ENCODE data around the gene RUNX3.

The RUNX3 gene

DNA sequence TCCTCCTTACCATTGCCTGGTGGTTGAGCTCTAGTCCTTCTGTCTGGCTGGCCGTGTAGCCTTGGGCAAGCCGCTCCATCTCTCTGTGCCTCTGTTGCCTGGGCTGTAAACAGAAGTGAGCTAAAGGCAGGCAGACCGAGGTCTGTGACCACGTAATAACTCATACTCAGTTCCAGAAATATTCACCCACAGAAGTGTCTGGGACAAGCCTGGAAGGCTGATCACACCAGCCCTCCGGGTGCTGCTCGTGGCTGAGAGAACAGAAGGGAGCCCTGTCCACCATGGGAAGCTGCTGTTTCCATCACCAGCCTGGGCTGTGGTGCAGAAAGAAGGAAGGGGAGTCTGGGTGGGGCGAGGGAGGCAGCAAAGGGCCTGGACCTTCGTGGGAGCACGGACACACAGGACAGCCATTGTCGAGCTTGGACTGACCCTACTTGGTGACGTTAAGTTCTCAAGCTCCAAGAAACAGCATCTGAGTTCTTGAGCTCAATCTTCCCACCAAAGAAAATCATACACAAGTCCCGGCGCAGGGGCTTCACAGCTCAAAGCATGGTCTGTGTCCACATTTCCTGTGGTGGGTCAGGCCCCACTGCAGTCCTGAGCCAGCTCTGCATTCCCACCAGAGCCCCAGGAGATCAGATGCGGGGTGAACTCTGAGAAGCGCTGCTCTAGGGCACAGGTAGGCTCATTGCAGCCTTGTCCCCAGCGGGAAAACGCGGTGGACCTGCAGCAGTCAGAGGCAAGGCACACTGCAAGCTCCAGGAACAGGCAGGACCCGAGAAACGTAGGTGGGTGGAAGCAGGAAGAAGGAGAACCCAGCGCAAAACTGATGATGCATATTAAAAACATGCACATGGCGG, 61.8 kb downstream of the RUNX3 start:
- Mint-ChIP-seq H3K9me3 (no peaks in the 10 kb centered on the region), H3K27me3 (peaks cover 7% of the 10 kb centered on the region), H3K4me1 (peaks cover 20% of the 10 kb centered on the region), H3K27ac (no peak overlapping the region), H3K4me3 (no peak overlapping the region)
- no peak for DNase-seq
- no peak for ATAC-seq

DNA sequence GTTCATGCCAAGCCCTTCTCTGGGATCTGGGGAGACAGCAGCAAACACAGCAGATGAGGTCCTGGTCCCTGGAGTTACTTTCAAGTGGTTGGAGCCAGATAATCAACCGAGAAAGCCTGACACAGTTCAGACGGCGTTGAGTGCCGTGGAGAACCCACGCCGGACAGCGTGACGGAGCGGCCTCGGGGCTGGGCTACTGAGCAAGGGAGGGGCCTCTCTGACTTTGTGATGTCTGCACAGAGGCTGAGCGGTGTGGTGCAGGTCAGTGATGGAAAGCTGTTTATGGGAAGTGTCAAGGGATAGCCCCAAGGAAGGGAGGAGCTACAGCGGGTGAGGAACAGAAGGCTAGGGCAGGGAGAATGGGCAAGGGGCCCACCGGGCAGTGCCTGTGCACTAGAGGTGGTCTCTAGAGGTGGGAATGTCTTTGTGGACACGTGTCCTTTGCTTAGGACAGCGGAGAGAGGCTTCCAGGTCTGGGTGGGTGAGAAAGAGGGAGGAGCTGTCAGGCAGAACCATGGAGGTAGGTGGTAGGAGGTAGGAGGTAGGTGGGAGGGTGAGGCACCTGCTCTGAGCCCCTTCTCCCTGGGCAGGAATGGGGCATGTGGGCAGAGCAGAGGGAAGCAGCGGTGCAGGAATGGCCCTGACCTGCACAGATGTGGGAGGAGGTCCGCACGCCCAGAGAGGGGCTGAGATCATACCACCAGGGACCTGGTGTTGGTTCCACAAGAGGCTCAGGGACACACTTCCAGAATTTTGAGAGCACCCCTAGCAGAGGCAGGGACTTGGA, 62.8 kb downstream of the RUNX3 start:
- Mint-ChIP-seq H3K27ac (no peak overlapping the region), H3K9me3 (no peaks in the 10 kb centered on the region), H3K27me3 (peaks cover 7% of the 10 kb centered on the region), H3K4me3 (no peak overlapping the region), H3K4me1 (peaks cover 20% of the 10 kb centered on the region)
- ATAC-seq (no peak), DNase-seq (no peak)

DNA sequence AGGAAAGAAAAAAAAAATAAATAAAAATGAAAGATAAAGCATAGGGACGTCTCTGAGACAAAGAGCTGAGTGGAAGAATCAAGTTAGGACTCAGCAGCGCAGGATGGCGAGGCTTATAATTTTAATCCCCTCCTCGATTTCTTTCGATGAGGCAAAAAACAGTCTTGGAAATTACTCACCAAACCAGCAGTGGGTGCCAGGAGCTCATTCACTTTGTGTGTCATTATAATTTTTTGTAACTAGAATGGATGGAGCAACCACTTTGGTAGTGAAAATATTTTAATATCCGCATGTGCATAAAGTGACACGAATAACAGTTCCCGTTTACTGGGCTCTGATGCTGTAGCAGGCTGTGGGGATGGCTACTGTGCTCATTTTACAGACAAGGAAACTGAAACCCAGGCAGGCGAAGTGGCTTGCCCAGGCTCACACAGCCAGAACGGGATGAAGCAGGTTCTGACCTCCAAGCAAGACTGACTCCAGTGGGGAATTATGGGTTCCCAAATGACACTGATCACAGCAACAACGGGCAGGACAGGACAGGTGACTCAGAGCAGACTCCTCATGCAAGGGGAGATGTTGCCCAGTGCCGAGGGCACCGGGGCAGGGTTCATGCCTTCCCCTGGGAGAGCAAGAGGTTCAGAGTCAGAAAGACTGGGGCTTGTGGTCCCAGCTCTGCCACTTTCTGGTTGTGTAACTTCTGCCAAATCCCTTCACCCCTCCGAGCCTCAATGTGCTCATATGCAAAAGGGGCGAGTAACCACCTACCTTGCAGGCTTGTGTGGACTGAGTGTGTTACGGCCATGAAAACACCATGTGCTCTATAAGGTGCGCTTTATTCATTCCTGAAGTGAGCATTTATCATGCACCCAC, 63.6 kb downstream of the RUNX3 start:
- H3K4me1 Mint-ChIP-seq, result peaks cover 13% of the 10 kb centered on the region
- H3K27me3 Mint-ChIP-seq, result peaks cover 7% of the 10 kb centered on the region
- H3K9me3 Mint-ChIP-seq, result no peaks in the 10 kb centered on the region
- DNase-seq, result no peak
- H3K27ac Mint-ChIP-seq, result peak overlapping the region in 1 of 2 donors; percentile 23
- ATAC-seq, result no peak
- no peak overlapping the region for H3K4me3 Mint-ChIP-seq

DNA sequence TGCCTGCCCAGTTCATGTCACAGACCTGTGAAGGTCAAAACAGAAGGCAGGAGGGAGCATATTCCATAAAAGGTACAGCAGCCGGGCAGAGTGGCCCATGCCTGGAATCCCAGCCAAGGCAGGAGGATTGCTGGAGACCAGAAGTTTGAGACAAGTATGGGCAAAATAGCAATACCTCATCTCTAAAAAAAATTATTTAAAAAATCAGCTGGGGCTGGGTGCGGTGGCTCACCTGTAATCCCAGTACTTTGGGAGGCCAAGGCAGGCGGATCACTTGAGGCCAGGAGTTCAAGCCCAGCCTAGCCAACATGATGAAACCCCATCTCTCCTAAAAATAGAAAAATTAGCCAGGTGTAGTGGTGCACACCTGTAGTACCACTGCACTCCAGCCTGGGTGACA, 64.5 kb downstream of the RUNX3 start:
- no peaks in the 10 kb centered on the region for H3K9me3 Mint-ChIP-seq
- no peak overlapping the region for H3K4me3 Mint-ChIP-seq
- peaks cover 7% of the 10 kb centered on the region for H3K27me3 Mint-ChIP-seq
- no peak for ATAC-seq
- peaks cover 4% of the 10 kb centered on the region for H3K4me1 Mint-ChIP-seq
- no peak overlapping the region for H3K27ac Mint-ChIP-seq
- DNase-seq, result no peak

DNA sequence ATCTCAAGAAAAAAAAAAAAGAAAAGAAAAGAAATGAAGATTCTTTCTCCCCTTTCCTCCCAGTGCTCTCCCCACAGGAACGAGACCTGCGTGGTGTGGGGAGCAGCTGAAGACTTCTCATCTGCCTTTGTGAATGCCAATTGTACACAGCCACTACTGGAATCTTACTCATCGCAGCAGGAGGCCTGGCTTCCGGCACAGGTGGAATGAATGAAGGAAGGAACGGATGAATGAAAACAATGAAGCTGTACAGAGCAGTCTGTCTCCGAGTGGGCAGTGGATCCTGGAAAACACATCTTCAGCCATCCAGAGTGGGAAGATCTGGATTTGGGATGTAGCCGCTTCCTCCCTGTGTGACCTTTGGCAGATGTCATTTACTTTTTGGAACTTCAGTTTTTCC, 64.9 kb downstream of the RUNX3 start:
- no peak overlapping the region for H3K4me3 Mint-ChIP-seq
- ATAC-seq (no peak), DNase-seq (no peak)
- peaks cover under 1% of the 10 kb centered on the region for H3K4me1 Mint-ChIP-seq
- no peaks in the 10 kb centered on the region for H3K9me3 Mint-ChIP-seq
- peaks cover 7% of the 10 kb centered on the region for H3K27me3 Mint-ChIP-seq
- no peak overlapping the region for H3K27ac Mint-ChIP-seq

DNA sequence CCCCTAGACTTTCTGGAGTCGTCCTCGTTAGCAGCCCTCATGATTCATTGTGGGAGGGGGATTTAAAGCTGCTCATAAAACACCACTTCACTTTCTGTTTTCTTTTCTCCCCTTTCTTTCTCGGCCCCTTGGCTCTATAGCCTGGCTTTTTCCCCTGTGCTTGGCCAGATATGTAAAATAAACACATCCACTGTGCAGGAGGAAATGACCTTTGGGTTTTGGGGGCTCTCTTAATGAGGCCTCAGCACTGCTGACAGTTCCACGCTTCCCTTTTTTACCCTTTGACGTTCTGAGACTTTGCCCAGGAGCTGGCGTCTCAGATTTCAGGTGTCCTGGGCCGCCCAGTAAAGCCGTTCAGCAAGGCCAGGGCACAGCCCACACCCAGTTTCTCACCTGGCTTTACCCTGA, 65.7 kb downstream of the RUNX3 start:
- H3K4me3 Mint-ChIP-seq, result no peak overlapping the region
- H3K4me1 Mint-ChIP-seq, result no peaks in the 10 kb centered on the region
- H3K27me3 Mint-ChIP-seq, result peaks cover 7% of the 10 kb centered on the region
- no peak for ATAC-seq
- no peak for DNase-seq
- no peak overlapping the region for H3K27ac Mint-ChIP-seq
- H3K9me3 Mint-ChIP-seq, result no peaks in the 10 kb centered on the region

DNA sequence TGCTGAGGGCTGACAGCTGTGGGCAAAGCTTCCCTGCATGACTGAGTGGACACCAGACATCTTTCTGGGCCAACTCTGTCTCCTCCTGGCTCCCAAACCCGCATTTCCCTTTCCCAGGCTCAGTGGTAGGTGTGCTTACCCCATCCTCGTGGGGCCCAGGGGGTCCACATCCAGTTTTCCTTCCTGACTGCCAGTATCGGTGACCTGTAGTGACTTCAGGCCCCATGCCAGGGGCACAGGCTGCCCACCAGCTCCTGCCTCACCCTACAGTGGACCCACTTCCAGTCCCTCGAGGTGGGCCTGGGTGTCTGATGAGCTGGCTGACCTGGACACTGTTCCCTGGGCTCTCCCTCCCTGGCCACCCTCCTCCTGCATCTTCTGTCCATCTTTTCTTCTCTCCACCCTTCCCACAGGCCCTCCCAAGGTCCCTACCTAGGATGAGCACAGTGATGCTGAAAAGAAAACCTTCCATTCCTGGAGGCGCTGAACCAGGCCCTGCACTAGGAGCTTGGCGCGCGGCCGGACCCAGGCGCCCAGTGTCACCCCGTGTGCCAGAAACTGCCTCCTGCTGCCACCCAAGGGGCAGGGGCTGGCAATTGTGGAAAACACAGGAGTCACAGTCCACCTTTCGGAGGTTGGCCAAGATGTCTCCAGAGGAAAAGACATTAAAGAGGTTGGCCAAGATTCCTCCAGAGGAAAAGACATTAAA, 67.1 kb downstream of the RUNX3 start:
- H3K27ac Mint-ChIP-seq, result peak overlapping the region in 1 of 2 donors; percentile 72
- no peak for ATAC-seq
- no peaks in the 10 kb centered on the region for H3K9me3 Mint-ChIP-seq
- peaks cover 2% of the 10 kb centered on the region for H3K27me3 Mint-ChIP-seq
- no peaks in the 10 kb centered on the region for H3K4me1 Mint-ChIP-seq
- no peak overlapping the region for H3K4me3 Mint-ChIP-seq
- no peak for DNase-seq

DNA sequence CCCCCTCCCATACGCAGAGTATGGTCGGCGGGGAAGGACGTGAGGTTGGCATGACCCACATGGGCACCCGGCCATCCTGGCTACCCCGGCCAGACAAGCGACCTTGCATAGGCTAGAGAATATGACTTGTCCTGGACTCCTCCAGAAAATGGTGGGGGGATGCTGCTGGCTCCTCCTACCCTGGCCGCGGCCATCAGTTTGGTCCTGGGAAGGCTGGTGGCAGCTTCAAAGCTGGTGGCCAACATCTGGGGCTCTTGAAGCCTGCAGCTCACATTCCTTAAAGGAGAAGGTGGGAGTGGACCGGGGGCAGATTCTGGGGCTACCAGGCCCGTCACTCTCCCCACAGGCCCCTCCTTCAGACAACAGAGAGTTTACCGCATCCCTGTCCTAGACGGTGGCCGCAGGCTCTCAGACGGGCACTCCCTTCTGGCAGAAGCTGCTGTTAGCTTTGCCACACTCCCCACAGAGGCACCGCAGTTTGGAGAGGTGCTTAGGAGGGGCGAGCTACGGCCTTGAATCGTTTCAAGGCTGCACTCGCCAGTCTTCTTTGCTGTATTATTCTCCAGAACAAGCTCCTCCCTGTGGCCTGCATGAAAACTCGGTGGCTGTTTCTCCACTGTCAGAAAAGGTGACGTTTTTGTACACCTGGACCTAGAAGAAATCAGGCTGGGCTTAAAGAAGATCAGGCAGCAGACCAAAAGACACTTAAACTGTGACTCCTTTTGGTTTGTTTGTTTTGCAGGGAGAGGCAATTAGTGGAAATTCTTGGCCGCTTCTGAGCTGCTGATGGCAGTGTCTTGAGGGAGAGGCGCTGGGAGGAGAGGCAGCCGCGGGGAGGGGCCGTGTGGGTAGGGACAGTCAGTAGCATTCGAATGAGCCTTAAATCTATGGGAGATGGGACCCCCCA, 68.0 kb downstream of the RUNX3 start:
- Mint-ChIP-seq H3K27ac (no peak overlapping the region), H3K9me3 (no peaks in the 10 kb centered on the region), H3K4me1 (no peaks in the 10 kb centered on the region), H3K27me3 (no peaks in the 10 kb centered on the region), H3K4me3 (no peak overlapping the region)
- DNase-seq (no peak), ATAC-seq (no peak)

DNA sequence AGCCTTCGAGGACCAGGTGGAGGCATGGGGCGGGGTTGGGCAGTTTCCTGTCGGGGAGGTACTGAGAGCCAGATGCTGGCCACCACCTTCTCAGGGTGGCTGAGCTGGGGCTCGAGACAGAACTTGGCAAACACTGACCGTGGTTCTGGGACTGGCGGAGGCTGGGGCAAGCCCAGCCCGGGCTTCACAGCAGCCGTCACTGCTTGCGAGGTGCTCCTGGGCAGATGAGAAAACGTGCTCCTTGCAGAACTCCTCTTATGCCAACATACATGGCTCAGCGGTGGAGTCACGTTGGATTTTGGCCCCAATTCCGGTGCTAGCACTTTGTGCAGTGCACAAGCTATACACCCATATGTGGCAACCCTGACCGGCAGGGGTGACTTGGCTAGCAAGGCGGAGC, 69.2 kb downstream of the RUNX3 start:
- no peak for DNase-seq
- H3K4me3 Mint-ChIP-seq, result no peak overlapping the region
- no peaks in the 10 kb centered on the region for H3K9me3 Mint-ChIP-seq
- no peaks in the 10 kb centered on the region for H3K27me3 Mint-ChIP-seq
- ATAC-seq, result no peak
- H3K4me1 Mint-ChIP-seq, result no peaks in the 10 kb centered on the region
- H3K27ac Mint-ChIP-seq, result no peak overlapping the region

DNA sequence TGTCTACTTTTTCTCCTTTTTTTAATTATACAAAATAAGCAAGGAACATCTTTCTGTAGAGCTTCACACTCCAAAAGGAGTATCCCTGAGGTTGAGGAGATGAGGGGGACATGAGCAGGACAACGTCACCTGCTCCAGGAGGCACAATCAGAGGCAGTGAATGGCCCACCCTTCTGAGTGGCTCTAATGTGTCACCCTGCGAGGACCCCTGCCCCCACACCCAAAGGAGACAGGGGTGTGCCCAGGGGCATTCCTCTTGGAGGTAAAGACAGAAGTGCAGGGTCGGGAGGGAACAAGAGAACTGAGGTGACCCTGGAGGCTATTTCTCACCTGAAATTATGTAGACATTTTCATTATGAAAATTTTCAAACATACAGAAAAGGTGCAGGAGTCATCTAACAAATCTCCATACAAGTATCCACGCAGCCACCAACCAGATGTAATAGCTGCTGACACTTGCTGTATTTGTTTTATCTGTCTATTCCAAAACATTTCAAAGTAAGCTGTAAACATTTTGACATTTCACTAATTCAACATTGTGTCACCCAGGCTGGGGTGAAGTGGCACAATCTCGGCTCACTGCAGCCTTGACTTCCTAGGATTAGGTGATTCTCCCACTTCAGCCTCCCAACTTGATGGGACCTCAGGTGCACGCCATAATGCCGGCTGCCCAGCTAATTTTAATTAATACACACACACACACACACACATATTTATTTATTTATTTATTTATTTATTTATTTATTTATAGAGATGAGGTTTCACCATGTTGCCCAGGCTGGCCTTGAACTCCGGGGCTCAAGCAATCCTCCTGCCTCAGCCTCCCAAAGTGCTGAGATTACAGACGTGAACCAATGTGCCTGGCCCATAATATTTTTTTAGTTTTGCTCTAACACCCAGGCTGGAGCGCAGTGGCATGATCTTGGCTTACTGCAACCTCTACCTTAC, 70.7 kb downstream of the RUNX3 start:
- DNase-seq (no peak), ATAC-seq (no peak)
- no peak overlapping the region for H3K4me3 Mint-ChIP-seq
- H3K4me1 Mint-ChIP-seq, result no peaks in the 10 kb centered on the region
- H3K27ac Mint-ChIP-seq, result no peak overlapping the region
- H3K9me3 Mint-ChIP-seq, result no peaks in the 10 kb centered on the region
- no peaks in the 10 kb centered on the region for H3K27me3 Mint-ChIP-seq

DNA sequence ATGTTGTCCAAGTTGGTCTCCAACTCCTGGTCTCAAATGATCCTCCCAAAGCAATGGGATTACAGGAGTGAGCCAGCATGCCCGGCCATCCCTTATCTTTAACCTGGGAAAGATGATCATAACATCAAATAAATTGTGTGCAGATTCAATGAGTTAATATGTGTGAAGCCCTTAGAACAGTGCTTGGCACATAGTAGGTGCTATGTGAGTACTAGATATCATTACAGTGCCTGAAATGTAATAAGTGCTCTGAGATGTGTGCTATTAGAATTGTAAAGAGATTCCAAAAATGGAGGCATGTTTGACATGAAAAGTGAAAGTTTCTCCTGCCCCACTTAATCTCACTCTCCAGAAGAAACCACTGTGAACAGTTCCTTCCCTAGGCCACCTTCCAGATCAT, 71.8 kb downstream of the RUNX3 start:
- H3K27me3 Mint-ChIP-seq, result no peaks in the 10 kb centered on the region
- ATAC-seq (no peak), DNase-seq (no peak)
- H3K27ac Mint-ChIP-seq, result peak overlapping the region in 1 of 2 donors; percentile 82
- no peaks in the 10 kb centered on the region for H3K4me1 Mint-ChIP-seq
- H3K9me3 Mint-ChIP-seq, result no peaks in the 10 kb centered on the region
- H3K4me3 Mint-ChIP-seq, result no peak overlapping the region

DNA sequence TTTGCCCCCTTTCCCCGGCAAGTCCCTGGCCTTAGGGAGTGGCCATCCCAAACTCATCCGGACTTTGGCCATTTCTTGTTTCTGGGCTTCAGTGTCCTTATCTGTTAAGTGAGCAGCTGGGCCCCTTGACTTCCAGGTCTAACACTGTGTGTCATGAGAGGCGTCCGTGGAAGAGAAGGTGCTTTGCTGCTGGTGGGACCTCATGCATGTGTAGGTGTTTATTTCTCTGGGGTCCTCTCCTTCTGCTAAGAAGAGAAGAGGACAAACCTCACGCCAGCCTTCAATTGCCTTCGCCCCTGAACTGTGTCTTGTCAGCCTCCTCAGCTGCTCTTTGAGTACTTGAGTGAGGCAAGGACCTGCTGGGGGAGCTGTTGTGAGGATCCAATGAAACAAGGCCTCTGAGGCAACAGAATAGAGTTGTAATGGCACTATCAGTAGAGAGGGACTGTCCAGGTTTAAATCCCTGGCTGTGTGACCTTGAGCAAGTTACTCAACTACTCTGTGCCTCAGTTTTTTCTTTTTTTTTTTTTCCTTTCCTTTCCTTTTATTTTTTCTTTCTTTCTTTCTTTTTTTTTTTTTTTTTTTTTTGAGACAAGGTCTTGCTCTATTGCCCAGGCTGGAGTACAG, 72.5 kb downstream of the RUNX3 start:
- Mint-ChIP-seq H3K9me3 (no peaks in the 10 kb centered on the region), H3K4me1 (no peaks in the 10 kb centered on the region), H3K4me3 (no peak overlapping the region), H3K27ac (no peak overlapping the region), H3K27me3 (no peaks in the 10 kb centered on the region)
- ATAC-seq (no peak), DNase-seq (no peak)

All from stimulated activated naive CD8-positive, alpha-beta T cell treated with anti-CD3 and anti-CD28 coated beads, Interleukin-15, amount 100 ng/mL, for 72 hours (primary cell).